ENCODE results near the gene HAAO. TPM values are rescaled to one million over a fixed set of nuclear protein-coding genes. Genes with fewer than 3 reads are reported as not detected.
"Not testable (repeated sequence)": the region's sequence is repeated elsewhere in the genome, so short reads cannot be mapped to it uniquely, and the experiment has no call there.

The HAAO gene
- total RNA-seq, 1 donor from 2014 or later: 2.3 TPM

GRCh38 chr2:42731316-42731715 lies 61.1 kb downstream of the HAAO start:
- DNase-seq; ATAC-seq (ENCODE audit: poor library complexity); intact Hi-C loops (cut with DNase I): not testable (repeated sequence)

GRCh38 chr2:42726680-42727079 lies 65.7 kb downstream of the HAAO start:
- no peak for ATAC-seq (ENCODE audit: poor library complexity)
- intact Hi-C loops (cut with DNase I): no loop called here
- no peak for DNase-seq

- intact Hi-C loops (cut with DNase I): no loop called here
- DNase-seq: no peak
- no peak for ATAC-seq (ENCODE audit: poor library complexity)
Observed at GRCh38 chr2:42725657-42726056, 66.7 kb downstream of the HAAO start.

- DNase-seq (no peak), ATAC-seq (ENCODE audit: poor library complexity) (no peak)
- intact Hi-C loops (cut with DNase I): no loop called here
Observed at GRCh38 chr2:42724886-42725285, 67.5 kb downstream of the HAAO start.

- ATAC-seq (ENCODE audit: poor library complexity): no peak
- intact Hi-C loops (cut with DNase I): no loop called here
Observed at GRCh38 chr2:42723465-42723864, 68.9 kb downstream of the HAAO start.

DNA sequence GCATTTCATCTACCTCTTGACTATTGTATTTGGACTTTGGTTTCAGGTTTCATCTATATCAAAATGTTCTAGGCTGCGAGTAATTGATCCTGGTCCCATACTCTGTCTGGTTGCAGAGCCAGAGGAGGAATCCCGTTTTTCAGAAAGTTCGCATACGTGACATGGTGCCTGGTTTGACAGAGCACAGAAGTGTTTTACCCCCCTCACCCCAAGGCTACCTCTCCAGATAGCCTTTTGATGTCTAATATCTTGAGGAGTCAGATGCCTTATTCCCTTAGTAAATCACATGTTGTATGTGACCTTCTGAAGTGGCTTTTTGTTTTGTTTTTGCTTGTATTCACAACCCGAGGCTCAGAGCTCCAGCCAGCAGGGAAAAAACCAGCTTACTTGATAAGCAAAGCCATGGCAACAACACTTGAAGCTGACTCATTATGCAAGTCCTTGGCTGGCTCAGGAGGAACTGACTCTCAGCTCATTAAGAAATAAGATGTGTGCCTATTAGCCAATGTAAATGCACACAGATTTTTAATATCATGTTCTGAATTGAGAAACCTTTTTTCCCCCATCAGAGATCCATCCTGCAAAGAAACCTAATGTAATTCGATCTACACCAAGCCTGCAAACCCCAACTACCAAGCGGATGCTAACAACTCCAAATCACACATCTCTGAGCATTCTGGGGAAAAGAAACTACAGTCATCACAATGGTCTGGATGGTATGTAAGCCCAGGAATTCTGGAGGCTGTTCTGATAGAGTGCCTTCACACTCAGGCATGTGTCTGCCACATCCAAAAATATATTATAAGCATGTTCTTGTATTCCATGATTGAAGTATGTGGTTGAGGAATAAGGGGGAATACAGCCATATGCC lies 69.8 kb downstream of the HAAO start:
- intact Hi-C loops (cut with DNase I): no loop called here
- DNase-seq: peak; percentile 48
- ATAC-seq (ENCODE audit: poor library complexity): peak; percentile 91

More at GRCh38 chr2:42723465-42723864, 68.9 kb downstream of the HAAO start:
- DNase-seq: no peak

GRCh38 chr2:42721898-42722297 lies 70.5 kb downstream of the HAAO start:
- intact Hi-C loops (cut with DNase I): no loop called here
- no peak for DNase-seq
- peak; percentile 25 for ATAC-seq (ENCODE audit: poor library complexity)

Other genes starting within 250 kb of the HAAO start
- gene MTA3, start 224.0 kb downstream of the HAAO start, total RNA-seq: 25.6 TPM
- gene OXER1, start 28.4 kb downstream of the HAAO start, total RNA-seq: 0.40 TPM